H1 (cell line): ENCODE measurements around the gene ZNF469. TPM values are rescaled to one million over a fixed set of nuclear protein-coding genes. Genes with fewer than 3 reads are reported as not detected.

Experiments used
- CTCF ChIA-PET: fragments of 300-600 bp; sonication (Branson Sonifier 250); formaldehyde crosslinking; loops from one replicate; lab custom pipeline; 2021; ENCODE audit not compliant: partially characterized antibody; lab: Charles Lee
- POLR2A ChIA-PET: fragments of 300-600 bp; sonication (Branson Sonifier 250); formaldehyde crosslinking; loops from one replicate; lab custom pipeline; 2021; ENCODE audit warnings: inconsistent platforms; ENCODE audit not compliant: partially characterized antibody; lab: Charles Lee
- DNase-seq, 2 experiments: peaks; one replicate each; pipeline versions ENCODE4 v3.0.0 to v3.0.0-alpha.2; 2010 to 2022; ENCODE audit warnings: low spot score in 2 of 2, low read depth in 1 of 2, mixed read lengths in 1 of 2
- FAIRE-seq: peaks from 2 replicates; lab custom pipeline; 2011; peaks lifted over from hg19 to GRCh38; lab: Jason Lieb, UNC
- H2AFZ ChIP-seq: 2 replicates; pipeline ENCODE4 v1.8.1; 2012; ENCODE audit warnings: low read length, inconsistent platforms
- H2AK5ac ChIP-seq: 2 replicates; pipeline ENCODE4 v1.6.1; 2013; ENCODE audit warnings: low read depth, low read length
- H2BK120ac ChIP-seq: replicated peaks from 2 replicates; pipeline ENCODE3; 2013; ENCODE audit warnings: low read depth, low read length, inconsistent platforms
- H2BK12ac ChIP-seq: 2 replicates; pipeline ENCODE4 v1.6.1; 2013; ENCODE audit warnings: low read depth, low read length
- H2BK15ac ChIP-seq: 2 replicates; pipeline ENCODE4 v1.6.1; 2013; ENCODE audit warnings: low read length
- H2BK20ac ChIP-seq: 2 replicates; pipeline ENCODE4 v1.6.1; 2013; ENCODE audit warnings: low read length
- H2BK5ac ChIP-seq: 2 replicates; pipeline ENCODE4 v1.6.1; 2013; ENCODE audit warnings: low read depth, low read length
- H3K14ac ChIP-seq: 2 replicates; pipeline ENCODE4 v1.6.1; 2013; ENCODE audit warnings: inconsistent platforms; ENCODE audit not compliant: insufficient read length
- H3K18ac ChIP-seq: 2 replicates; pipeline ENCODE4 v1.6.1; 2013; ENCODE audit warnings: low read length; ENCODE audit errors: extremely low read depth
- H3K23ac ChIP-seq: 2 replicates; pipeline ENCODE4 v1.6.1; 2013; ENCODE audit warnings: inconsistent platforms; ENCODE audit not compliant: insufficient read length
- H3K23me2 ChIP-seq: 2 replicates; pipeline ENCODE4 v1.6.1; 2013; ENCODE audit warnings: low read depth, low read length
- H3K27ac ChIP-seq: 2 replicates; pipeline ENCODE4 v1.6.1; 2011; ENCODE audit warnings: low read depth, low read length, inconsistent platforms
- H3K27me3 ChIP-seq, 4 experiments: replicated peaks in 1 of 4; 1 replicate in 1 of 4; 2 replicates in 3 of 4; pipeline versions ENCODE4 v1.6.1 to v1.8.1; 2011 to 2013; ENCODE audit warnings: low read length in 3 of 4, mild to moderate bottlenecking in 3 of 4, inconsistent platforms in 2 of 4, mixed read lengths in 2 of 4, moderate library complexity in 1 of 4; ENCODE audit not compliant: control insufficient read depth in 3 of 4, insufficient read depth in 3 of 4; ENCODE audit errors: extremely low read depth in 1 of 4
- H3K36me3 ChIP-seq, 4 experiments: 2 replicates each; pipeline versions ENCODE4 v1.6.1 to v1.8.1; 2011 to 2013; ENCODE audit warnings: mild to moderate bottlenecking in 4 of 4, low read length in 3 of 4, moderate library complexity in 2 of 4, control low read depth in 1 of 4, inconsistent platforms in 1 of 4; ENCODE audit not compliant: insufficient read depth in 4 of 4, control insufficient read depth in 2 of 4
- H3K4ac ChIP-seq: replicated peaks from 2 replicates; pipeline ENCODE3; 2013; ENCODE audit warnings: low read length, low read depth, mixed read lengths, inconsistent platforms; ENCODE audit not compliant: insufficient read length
- H3K4me1 ChIP-seq, 4 experiments: replicated peaks in 1 of 4; 1 replicate in 1 of 4; 2 replicates in 3 of 4; pipeline versions ENCODE4 v1.6.1 to v1.8.1; 2011 to 2013; ENCODE audit warnings: low read length in 3 of 4, inconsistent platforms in 2 of 4, mixed read lengths in 1 of 4; ENCODE audit not compliant: insufficient read depth in 4 of 4, control insufficient read depth in 3 of 4
- H3K4me2 ChIP-seq, 2 experiments: 2 replicates each; pipeline versions ENCODE4 v1.6.1 to v1.8.1; 2011 to 2013; ENCODE audit warnings: low read depth in 2 of 2, low read length in 2 of 2, control low read depth in 1 of 2, inconsistent platforms in 1 of 2, mild to moderate bottlenecking in 1 of 2; ENCODE audit not compliant: insufficient read depth in 1 of 2
- H3K4me3 ChIP-seq, 4 experiments: fragments of 200-600, 300-600 bp in 1 of 4; sonication (generic), shearing (Covaris generic), sonication (Bioruptor Twin) in 1 of 4; 2 replicates each; pipeline versions ENCODE4 v1.5.1 to v1.8.1; 2011 to 2016; ENCODE audit warnings: low read length in 4 of 4, low read depth in 3 of 4, control low read depth in 2 of 4, inconsistent platforms in 2 of 4, mild to moderate bottlenecking in 2 of 4, mixed read lengths in 1 of 4, moderate library complexity in 1 of 4; ENCODE audit not compliant: insufficient read depth in 2 of 4; ENCODE audit errors: extremely low read depth in 1 of 4
- H3K56ac ChIP-seq: replicated peaks from 2 replicates; pipeline ENCODE3; 2013; ENCODE audit warnings: low read depth, mild to moderate bottlenecking, mixed read lengths, low read length, inconsistent platforms; ENCODE audit not compliant: insufficient read length
- H3K79me1 ChIP-seq: 2 replicates; pipeline ENCODE4 v1.6.1; 2013; ENCODE audit warnings: low read depth, low read length, control low read depth
- H3K79me2 ChIP-seq, 2 experiments: 2 replicates each; pipeline versions ENCODE4 v1.6.1 to v1.8.1; 2012 to 2013; ENCODE audit warnings: low read length in 2 of 2, mild to moderate bottlenecking in 2 of 2, inconsistent platforms in 1 of 2; ENCODE audit not compliant: insufficient read depth in 2 of 2, control insufficient read depth in 1 of 2
- H3K9ac ChIP-seq, 4 experiments: replicated peaks in 1 of 4; 1 replicate in 1 of 4; 2 replicates in 3 of 4; pipeline versions ENCODE4 v1.6.1 to v1.8.1; 2011 to 2013; ENCODE audit warnings: low read depth in 3 of 4, low read length in 3 of 4, control low read depth in 2 of 4, mild to moderate bottlenecking in 2 of 4, moderate library complexity in 2 of 4, inconsistent platforms in 1 of 4; ENCODE audit errors: extremely low read depth in 1 of 4
- H3K9me3 ChIP-seq, 2 experiments: 2 replicates each; pipeline versions ENCODE4 v1.6.1 to v1.8.1; 2012 to 2013; ENCODE audit warnings: mild to moderate bottlenecking in 2 of 2, moderate library complexity in 2 of 2, control low read depth in 1 of 2, inconsistent platforms in 1 of 2, low read depth in 1 of 2, low read length in 1 of 2, mixed read lengths in 1 of 2; ENCODE audit not compliant: insufficient read depth in 2 of 2
- H4K20me1 ChIP-seq, 2 experiments: replicated peaks in 1 of 2; 2 replicates each; pipeline versions ENCODE3 to v1.8.1; 2011 to 2013; ENCODE audit warnings: inconsistent platforms in 2 of 2, low read length in 2 of 2, mild to moderate bottlenecking in 1 of 2; ENCODE audit not compliant: insufficient read depth in 2 of 2, control insufficient read depth in 1 of 2
- H4K5ac ChIP-seq: 2 replicates; pipeline ENCODE4 v1.6.1; 2013; ENCODE audit warnings: low read length, low read depth, mixed read lengths, inconsistent platforms; ENCODE audit not compliant: insufficient read length
- H4K8ac ChIP-seq: 2 replicates; pipeline ENCODE4 v1.8.0; 2013; ENCODE audit warnings: mild to moderate bottlenecking, moderate library complexity, low read length, inconsistent platforms; ENCODE audit not compliant: insufficient read depth; ENCODE audit errors: extremely low read depth
- H4K91ac ChIP-seq: replicated peaks from 2 replicates; pipeline ENCODE3; 2013; ENCODE audit warnings: low read length, mixed read lengths, inconsistent platforms; ENCODE audit not compliant: insufficient read length
- BCL11A ChIP-seq, 2 experiments: IDR thresholded peaks; one replicate each; pipeline ENCODE4 v1.6.1; 2011; ENCODE audit warnings: low read depth in 2 of 2, low read length in 2 of 2, mild to moderate bottlenecking in 2 of 2
- EZH2 ChIP-seq: fragments of 200-600 bp; sonication (generic); IDR thresholded peaks from 2 replicates; pipeline ENCODE4 v1.7.1; 2012; ENCODE audit warnings: low read depth, mild to moderate bottlenecking, moderate library complexity, low read length, inconsistent platforms; ENCODE audit not compliant: severe bottlenecking
- WGBS, 2 experiments: shearing (Covaris generic) in 1 of 2; methylation state at CpG; one replicate each; pipeline versions ENCODE4 v1.1.6 to v1.1.7; 2013 to 2015; ENCODE audit warnings: low lambda C conversion rate in 2 of 2, mixed read lengths in 2 of 2, inconsistent platforms in 1 of 2, low coverage in 1 of 2, missing lambda C conversion rate in 1 of 2; ENCODE audit not compliant: insufficient replicate concordance in 2 of 2, insufficient coverage in 1 of 2, insufficient read length in 1 of 2; ENCODE audit errors: extremely low coverage in 1 of 2, missing lambda C conversion rate in 1 of 2; 5-methylcytosine and 5-hydroxymethylcytosine counted together
- polyA plus RNA-seq, 7 experiments: library from polyadenylated mRNA; depleted of rRNA in 3 of 7; stranded (reverse) in 5 of 7; unstranded in 2 of 7; fragments of >200 nt in 5 of 7; fragments of 200-250 nt in 2 of 7; gene quantifications; 1 replicate in 5 of 7; 2 replicates in 1 of 7; 4 replicates in 1 of 7; pipeline versions ENCODE4 v1.2.1 to v1.2.3, GENCODE V29; 2011 to 2013; ENCODE audit warnings: missing spikeins in 2 of 7, mixed read lengths in 2 of 7
- total RNA-seq: library from RNA; stranded (reverse); fragmentation: NEBNext Ultra II Directional; extraction: Animal tissue kit (Norgen Biotek cat#: 25700); gene quantifications from 2 replicates; pipeline ENCODE4 v1.2.1, GENCODE V29; 2021

Gene ZNF469
- total and polyA plus RNA-seq, 2 of the 8 experiments (the other 6 are each of a cell fraction or from before 2014, with no cell fraction given): 0.30 to 1.8 TPM

DNA sequence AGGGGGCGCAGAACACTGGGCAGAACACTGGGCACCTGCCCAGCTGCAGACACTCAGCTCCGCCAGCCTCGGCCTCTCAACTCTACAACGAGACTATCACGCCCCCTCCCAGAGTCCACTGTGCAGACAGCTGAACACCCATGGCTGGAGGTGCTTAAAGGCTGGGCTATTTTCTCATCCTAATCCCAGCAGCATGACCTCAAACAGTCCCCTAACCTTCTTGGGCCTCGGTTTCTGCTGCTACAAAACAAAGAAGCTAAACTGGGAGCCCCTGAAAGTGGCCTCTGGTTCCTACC lies 27.7 kb upstream of the ZNF469 start:
- Histone ChIP-seq H3K79me2 (no peaks in the 10 kb centered on the region), H2BK20ac (no peak overlapping the region; the same call in 1 of the 2 replicates), H3K23ac (no peak overlapping the region), H3K9me3 (no peaks in the 10 kb centered on the region), H2BK5ac (no peak overlapping the region), H3K4me3 (no peak overlapping the region), H4K20me1 (no peaks in the 10 kb centered on the region), H3K4ac (no peak overlapping the region), H4K5ac (no peak overlapping the region), H4K8ac (no peak overlapping the region), H3K27ac (no peak overlapping the region), H2AFZ (no peak overlapping the region), H2BK15ac (no peak overlapping the region), H3K18ac (no peak overlapping the region), H3K79me1 (no peaks in the 10 kb centered on the region), H2BK120ac (no peak overlapping the region), H3K9ac (no peak overlapping the region), H3K23me2 (no peaks in the 10 kb centered on the region), H3K4me1 (peaks cover 0 to 21% (median 9%) of the 10 kb centered on the region in 4 experiments; a peak in 6 of 7 replicates), H2AK5ac (no peak overlapping the region), H3K27me3 (no peaks in the 10 kb centered on the region), H3K56ac (no peak overlapping the region), H3K4me2 (no peak overlapping the region), H3K36me3 (no peaks in the 10 kb centered on the region), H4K91ac (no peak overlapping the region), H3K14ac (no peak overlapping the region), H2BK12ac (no peak overlapping the region)
- no peak for TF ChIP-seq EZH2
- no peak for TF ChIP-seq BCL11A (IDR thresholded peaks at IDR 0.05; ENCODE audit: low read depth in 2 of 2, low read length in 2 of 2)
- CTCF ChIA-PET: interaction anchor here (1.2 to 2.4 kb wide), 4 partner anchors 12 to 377 kb away, joined by 3 to 8 read pairs (median 4); no protein-coding TSS in a partner anchor
- FAIRE-seq (no peak), DNase-seq (no peak)
- POLR2A ChIA-PET: no interaction called here
- 91% methylated on average over 5 of the region's 6 CpGs; no CpG with 5 or more reads in 1 of the 2 experiments for WGBS, 2 experiments
